Measurements from ENCODE around the gene FUT8.

DNA sequence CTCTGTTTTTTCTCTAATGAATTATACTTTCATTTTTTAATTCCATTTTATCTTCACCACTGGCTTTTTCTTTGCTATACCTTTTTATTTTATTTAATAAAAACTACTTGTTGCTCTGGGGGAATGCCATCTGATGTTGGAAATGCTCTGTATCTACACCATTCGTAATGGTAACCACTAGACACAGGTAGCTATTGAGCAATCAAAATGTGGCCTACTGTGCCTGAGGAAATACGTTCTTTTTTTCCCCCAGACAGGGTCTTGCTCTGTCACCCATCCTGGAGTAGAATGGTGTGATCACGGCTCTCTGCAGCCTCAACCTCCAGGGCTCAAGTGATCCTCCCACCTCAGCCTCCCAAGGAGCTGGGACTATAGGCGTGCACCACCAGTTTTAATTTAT, 140.2 kb downstream of the FUT8 start:
- TF ChIP-seq, protein P1, sequence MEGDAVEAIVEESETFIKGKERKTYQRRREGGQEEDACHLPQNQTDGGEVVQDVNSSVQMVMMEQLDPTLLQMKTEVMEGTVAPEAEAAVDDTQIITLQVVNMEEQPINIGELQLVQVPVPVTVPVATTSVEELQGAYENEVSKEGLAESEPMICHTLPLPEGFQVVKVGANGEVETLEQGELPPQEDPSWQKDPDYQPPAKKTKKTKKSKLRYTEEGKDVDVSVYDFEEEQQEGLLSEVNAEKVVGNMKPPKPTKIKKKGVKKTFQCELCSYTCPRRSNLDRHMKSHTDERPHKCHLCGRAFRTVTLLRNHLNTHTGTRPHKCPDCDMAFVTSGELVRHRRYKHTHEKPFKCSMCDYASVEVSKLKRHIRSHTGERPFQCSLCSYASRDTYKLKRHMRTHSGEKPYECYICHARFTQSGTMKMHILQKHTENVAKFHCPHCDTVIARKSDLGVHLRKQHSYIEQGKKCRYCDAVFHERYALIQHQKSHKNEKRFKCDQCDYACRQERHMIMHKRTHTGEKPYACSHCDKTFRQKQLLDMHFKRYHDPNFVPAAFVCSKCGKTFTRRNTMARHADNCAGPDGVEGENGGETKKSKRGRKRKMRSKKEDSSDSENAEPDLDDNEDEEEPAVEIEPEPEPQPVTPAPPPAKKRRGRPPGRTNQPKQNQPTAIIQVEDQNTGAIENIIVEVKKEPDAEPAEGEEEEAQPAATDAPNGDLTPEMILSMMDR (IDR thresholded peaks at IDR 0.05), result no peak
- no peak for TF ChIP-seq EZH2 (IDR thresholded peaks at IDR 0.05)

Data from neural progenitor cell (in vitro differentiated cells).